Epithelial cell of proximal tubule (primary cell): ENCODE data around the gene CHST14. TPM values are rescaled to one million over a fixed set of nuclear protein-coding genes. Genes with fewer than 3 reads are reported as not detected.

Source experiments
- DNase-seq: peaks from one replicate; pipeline ENCODE4 v3.0.0-alpha.2; 2011; ENCODE audit warnings: low read depth
- H3K4me3 ChIP-seq: 2 replicates; pipeline ENCODE4 v1.5.1; 2011; ENCODE audit warnings: low read depth, mild to moderate bottlenecking, low read length
- CTCF ChIP-seq: conservative IDR thresholded peaks from 2 replicates; pipeline ENCODE4 v1.5.1; 2012; ENCODE audit warnings: low read depth, mild to moderate bottlenecking, low read length
- total RNA-seq: library from RNA; depleted of rRNA; stranded (reverse); fragments of >200 nt; gene quantifications from 2 replicates; pipeline ENCODE4 v1.2.3, GENCODE V29; 2015

Gene CHST14
- total RNA-seq, 1 donor from 2014 or later = 14.4 TPM

GRCh38 chr15:40437752-40438687 lies 32.8 kb upstream of the CHST14 start:
- H3K4me3 ChIP-seq = no peak overlapping the region
- no peak for TF ChIP-seq CTCF
- no peak for DNase-seq

DNA sequence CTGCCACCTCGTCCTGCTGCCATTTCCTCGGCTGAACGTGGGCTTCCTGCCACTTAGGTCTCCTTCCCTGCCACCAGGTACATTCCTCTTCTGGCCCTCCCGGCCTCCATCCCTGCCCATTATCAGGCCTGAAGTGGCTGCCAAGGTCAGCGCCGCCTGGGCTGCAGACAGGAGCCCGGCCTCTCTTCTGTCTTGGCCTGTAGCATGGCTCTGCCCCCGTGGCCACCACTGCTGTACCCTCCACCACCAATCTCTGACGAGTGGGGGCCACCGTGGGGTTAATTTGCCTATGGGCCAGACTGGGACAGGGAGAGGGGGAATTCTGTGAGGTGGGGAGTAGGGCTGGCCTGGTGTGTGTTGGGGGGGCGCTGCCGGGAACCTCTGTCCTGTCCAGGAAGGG lies 32.1 kb upstream of the CHST14 start:
- no peak for DNase-seq
- no peak overlapping the region for H3K4me3 ChIP-seq
- no peak for TF ChIP-seq CTCF

- H3K4me3 ChIP-seq = peak overlapping the region; percentile 76
- no peak for DNase-seq
- no peak for TF ChIP-seq CTCF
Measured at GRCh38 chr15:40439461-40439959, 31.3 kb upstream of the CHST14 start.

DNA sequence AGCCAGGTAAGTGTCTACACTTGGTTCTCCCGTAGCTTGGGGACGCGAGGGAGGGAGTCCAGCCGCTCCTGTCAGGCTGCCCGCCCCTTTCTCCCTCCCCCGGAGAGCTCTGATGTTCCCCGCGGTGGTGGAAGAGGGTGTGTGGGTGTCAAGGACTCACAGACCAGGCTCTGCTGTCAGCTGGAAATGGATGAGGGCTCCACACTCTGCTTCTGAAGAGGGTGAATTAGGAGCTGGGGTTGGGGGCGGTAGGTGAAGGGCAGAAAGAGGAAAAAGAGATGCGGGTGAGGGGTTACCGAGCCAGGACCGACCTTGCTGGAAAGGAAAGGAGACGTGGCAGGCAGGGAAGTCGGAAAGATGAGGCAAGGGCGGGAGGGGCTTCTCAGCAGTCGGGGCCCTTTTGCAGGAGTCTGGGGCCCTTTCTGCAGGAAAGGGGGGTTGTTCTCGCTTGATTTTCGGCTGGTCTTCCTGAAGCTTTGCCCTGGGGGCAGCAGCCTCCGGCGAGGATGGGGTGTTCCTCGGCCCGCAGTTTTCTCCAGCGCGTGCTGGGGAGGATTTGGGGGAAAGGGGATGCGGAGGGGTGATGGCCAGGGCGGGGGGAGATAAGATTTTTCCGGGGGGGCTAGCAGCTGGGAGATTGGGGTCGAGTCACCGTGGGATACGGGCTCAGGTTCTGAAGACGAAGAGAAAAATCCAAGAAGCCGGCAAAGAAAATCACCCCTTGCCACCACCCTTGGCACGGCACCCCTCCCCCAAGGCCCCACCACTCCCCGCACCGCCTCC lies 30.6 kb upstream of the CHST14 start:
- no peak for TF ChIP-seq CTCF
- H3K4me3 ChIP-seq = peak overlapping the region; percentile 76
- no peak for DNase-seq

- no peak for DNase-seq
- no peak for TF ChIP-seq CTCF
- peak within 1 kb of the TSS; percentile 76 for H3K4me3 ChIP-seq
Measured at GRCh38 chr15:40440743-40441564, 29.8 kb upstream of the CHST14 start, which contains the start of gene BAHD1. TSS of gene BAHD1 (plus strand) at chr15:40440953. CDS start at chr15:40458465, 17,512 bp downstream.
